Measurements from ENCODE around the gene ZNF778.

DNA sequence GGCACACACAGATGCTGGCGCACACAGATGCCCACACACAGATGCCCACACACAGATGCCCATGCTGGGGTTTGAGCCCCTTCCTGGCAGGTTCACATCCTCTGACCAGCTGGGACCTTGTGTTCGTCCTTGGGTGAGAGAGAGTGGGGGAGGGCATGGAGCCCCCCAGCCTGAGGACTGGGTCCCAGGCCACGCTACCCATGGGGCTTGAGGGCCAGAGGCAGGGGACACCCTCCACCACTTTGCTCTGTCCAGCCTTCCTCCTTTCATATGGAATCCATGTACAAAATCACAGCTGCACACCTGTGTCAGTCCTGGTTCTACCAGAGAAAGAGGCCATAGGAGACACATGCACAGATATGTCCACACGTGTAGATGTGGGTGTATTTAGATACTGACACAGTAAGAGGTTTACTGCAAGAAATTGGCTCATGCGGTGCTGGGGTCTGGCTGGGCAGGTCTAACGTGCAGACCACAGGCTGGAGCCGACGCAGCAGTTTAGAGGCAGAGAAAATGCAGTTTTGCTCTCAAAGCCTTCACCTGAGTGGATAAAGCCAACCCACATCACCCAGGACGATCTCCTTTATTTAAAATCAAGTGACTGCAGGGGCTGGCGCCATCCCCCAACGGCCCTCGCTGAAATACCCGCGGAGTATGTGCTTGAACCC, 28.0 kb upstream of the ZNF778 start:
- TF ChIP-seq, protein P1, sequence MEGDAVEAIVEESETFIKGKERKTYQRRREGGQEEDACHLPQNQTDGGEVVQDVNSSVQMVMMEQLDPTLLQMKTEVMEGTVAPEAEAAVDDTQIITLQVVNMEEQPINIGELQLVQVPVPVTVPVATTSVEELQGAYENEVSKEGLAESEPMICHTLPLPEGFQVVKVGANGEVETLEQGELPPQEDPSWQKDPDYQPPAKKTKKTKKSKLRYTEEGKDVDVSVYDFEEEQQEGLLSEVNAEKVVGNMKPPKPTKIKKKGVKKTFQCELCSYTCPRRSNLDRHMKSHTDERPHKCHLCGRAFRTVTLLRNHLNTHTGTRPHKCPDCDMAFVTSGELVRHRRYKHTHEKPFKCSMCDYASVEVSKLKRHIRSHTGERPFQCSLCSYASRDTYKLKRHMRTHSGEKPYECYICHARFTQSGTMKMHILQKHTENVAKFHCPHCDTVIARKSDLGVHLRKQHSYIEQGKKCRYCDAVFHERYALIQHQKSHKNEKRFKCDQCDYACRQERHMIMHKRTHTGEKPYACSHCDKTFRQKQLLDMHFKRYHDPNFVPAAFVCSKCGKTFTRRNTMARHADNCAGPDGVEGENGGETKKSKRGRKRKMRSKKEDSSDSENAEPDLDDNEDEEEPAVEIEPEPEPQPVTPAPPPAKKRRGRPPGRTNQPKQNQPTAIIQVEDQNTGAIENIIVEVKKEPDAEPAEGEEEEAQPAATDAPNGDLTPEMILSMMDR (IDR thresholded peaks at IDR 0.05) = no peak
- TF ChIP-seq POLR2A (IDR thresholded peaks at IDR 0.05) = no peak
